Colon (tissue), 2 donors: ENCODE data around the gene SASS6.
"Not testable (repeated sequence)": the region's sequence is repeated elsewhere in the genome, so short reads cannot be mapped to it uniquely, and the experiment has no call there.

Experiments used
- FAIRE-seq: peaks from 2 replicates; lab custom pipeline; 2012; peaks lifted over from hg19 to GRCh38; lab: Jason Lieb, UNC
- donor health status: control.
- donor health status: control.

The SASS6 gene

DNA sequence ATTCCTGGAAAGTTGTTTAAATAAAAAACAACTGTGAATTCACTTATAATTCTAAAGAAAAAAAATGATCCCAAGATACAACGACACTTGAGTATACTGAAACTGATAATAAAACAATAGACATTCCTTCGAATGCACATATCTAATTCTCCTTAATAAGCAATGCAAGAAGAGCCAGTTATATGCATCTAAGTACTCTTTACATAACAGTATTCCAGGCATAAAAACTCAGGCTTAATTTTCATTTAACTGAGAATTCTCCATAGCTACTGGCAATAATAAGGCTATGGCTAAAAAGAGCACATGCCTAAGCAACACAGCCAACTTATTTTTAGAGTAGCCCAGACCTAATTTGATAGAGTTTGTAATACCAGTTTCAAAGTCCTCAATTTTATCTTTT lies 31.2 kb downstream of the SASS6 start:
- peak; percentile 31 for FAIRE-seq

DNA sequence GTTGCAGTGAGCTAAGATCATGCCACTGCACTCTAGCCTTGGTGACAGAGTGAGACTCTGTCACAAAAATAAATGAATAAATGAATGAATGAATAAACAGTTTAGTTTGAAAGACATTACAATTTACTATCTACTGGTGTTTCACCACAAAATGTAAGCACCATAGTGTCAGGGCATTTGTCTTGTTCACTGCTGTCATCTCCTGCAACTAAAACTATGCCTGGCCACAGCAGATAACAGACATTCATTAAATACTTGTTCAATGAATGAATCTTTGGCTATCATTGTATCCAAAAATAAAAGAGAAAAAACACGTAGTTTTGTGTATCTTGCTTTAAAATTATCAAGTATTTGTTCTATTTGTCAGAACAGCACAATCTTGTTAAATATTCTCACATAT lies 32.5 kb downstream of the SASS6 start:
- no peak for FAIRE-seq

DNA sequence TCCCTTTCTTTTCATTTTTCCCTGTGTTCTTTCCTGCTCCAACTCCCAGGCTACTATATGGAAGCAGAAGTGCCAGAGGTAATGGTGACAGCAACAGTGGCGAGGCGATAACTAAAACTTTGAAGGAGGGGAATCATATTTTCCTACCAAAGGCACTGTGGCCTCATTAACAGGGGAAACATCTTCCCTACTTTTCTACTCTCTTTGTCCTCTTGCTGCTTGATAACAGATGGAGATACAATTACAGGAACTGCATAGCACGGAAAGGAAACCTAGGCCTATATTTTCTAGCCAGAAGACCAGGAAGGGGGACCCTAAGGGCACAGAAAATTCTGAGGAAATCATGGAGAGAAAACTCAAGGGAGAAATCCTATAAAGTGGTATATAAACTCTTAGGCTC lies 42.3 kb downstream of the SASS6 start:
- FAIRE-seq, result no peak

DNA sequence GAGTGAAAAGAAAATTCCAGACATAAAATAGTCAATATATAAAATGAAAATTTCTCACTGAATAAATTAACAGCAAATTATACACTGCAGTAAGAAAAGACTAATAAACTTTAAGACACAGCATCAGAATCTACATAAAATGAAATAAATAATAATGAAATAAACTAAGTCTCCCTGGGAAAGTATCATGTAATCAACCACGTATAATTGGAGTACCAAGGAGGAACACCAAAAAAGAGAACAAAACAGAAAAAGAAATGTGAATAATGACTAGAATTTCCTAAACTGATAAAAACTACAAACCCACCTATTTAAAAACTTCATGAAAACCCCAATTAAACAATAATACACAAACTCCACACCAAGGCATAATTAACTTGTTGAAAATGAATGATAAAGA lies 43.6 kb downstream of the SASS6 start:
- no peak for FAIRE-seq

DNA sequence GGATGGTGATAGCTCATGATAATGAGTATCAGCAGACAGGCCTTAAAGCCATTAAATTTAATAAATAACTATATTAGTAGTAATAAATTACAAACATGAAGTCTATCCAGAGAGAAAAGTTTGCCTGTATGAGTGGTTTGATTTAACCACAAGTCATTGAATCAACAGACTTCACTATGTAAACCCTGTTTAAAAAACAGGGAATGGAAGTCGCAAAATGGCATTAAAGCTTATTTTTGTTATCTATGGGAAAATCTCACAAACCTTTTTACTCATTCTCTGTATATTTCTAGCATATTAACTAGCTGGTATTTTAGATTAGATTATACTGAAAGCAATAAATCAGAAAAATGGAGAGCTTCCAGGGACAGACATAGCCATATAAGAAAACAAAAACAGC lies 45.3 kb downstream of the SASS6 start:
- FAIRE-seq, result no peak

DNA sequence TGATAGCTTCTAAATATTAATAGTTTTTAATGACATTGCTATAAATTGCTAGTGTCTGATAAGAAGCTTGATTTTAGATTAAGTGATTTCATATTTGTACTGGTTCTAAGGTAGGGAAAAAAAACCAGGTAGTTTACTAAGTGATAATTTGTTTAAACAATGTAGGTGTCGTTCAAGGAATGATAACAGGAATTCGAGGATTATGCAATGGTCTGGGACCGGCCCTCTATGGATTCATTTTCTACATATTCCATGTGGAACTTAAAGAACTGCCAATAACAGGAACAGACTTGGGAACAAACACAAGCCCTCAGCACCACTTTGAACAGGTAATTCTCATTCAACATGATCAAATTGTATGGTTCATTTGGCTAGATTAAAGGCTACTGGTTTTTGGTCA lies 52.4 kb downstream of the SASS6 start:
- no peak for FAIRE-seq

DNA sequence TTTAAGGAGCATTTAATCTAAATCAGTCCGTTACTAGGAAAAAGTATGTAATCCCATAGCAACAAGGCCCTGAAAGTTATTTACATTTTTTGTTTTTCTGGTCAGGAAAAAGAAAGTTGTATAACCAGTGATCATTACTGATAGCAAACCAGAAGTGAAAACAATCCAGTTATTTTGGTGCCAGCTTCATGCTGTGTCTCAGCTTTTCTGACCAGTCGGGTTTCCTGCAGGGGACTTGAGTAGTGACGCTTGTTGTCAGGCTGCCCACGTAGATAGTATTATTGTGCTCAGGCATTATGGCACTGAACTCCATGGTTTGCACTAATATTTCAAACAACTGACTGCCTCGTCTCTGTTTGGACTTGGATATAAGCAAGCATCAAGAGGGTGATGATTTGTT lies 55.2 kb downstream of the SASS6 start:
- no peak for FAIRE-seq

DNA sequence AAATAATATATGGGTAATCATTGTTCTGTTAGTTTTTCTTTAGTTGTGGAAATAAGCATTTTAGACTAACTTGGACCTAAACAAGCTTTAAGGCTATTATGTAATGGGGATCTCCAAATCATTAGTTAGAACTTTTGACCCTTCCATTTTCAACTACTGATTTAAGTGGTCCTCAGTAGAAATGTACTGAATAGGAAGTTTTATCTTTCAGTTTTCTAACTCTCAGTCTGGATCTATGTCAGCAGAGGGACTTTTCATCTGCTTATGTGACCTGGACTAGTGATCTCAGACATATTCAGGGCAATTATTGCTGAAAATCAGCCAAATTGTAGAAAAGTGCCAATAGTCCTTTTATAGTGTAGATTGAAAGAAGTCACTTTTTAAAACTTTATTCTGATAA lies 56.0 kb downstream of the SASS6 start:
- no peak for FAIRE-seq

DNA sequence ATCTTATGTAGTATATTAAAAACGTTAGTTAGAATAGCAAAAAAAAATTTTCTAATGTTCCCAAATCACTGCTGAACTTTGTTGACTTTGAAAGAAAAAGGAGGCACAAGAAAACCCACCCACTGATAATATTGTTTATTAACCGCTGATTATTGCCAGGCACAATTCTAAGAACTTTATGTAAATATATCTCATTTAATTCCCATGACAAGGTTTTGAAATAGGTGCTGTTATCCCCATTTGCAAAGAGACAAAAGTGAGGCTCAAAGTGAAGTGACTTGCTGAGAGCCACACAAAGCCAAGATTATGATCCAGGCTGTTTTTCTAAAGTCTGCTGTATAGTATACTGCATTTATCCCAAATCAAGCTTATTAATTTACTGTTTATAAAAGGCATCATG lies 56.4 kb downstream of the SASS6 start:
- no peak for FAIRE-seq

DNA sequence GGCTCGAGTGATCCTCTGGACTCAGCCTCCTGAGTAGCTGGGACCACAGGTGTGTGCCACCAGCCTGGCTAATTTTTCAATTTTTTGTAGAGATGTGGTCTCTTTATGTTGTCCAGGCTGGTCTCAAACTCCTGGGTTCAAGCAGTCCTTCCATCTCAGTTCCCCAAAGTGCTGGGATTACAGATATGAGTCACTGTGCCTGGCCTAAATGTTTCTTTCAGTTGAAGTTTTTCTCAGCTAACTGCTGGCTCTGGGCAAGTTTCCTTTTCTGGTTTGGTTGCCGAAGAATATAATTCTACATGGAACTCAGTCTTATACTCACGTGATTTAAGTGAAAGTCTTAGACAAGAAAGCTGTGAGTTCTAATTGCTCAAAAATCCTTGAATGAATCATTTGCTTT lies 57.0 kb downstream of the SASS6 start:
- FAIRE-seq, result no peak

DNA sequence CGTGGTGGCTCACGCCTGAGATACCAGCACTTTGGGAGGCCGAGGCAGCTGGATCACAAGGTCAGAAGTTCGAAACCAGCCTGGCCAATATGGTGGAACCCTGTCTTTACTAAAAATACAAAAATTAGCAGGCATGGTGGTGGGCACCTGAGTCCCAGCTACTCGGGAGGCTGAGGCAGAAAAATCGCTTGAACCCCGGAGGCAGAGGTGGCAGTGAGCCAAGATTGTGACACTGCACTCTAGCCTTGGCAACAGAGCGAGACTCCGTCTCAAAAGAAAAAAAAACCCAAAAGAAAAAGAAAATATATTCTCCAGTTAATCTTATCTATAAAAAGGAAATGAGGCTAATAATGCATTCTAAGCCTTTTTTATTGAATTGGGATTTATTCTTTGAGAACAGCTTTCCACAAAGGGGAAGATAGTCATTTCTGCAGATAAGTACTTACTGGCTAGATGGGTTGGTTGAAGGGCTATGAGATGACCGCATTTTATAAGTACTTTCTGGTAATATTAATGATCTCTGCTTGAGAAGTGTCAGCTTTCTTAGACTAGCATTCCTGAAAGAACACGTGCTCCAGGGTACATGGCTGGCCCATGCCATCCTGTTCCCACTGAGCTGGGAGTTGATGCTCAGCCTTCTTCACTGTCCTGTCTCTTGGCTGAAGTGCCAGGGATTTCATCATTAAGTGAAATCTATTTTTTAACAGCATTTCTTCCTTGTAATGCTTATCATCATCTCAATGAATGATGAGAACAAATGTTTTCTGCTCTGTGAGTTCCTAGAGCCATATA lies 57.9 kb downstream of the SASS6 start:
- FAIRE-seq, result no peak

DNA sequence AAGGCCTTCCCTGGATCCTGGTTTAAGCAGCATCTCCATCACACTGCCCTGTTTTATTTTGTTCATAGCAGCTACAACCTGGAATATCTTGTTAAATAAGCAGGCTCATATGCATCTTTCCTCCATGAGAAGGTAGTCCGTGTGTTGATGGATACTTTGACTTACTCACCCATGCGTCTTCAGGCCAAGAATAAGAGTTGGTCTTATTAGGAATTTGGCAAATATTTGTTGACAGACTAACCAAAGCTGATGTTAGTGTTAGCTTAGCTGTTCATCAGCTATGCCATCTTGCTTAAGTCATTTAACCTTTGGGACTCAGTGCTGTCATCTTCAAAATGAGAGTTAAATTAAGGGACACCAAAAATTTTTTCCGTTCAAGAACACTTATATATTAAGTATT lies 59.2 kb downstream of the SASS6 start:
- no peak for FAIRE-seq

DNA sequence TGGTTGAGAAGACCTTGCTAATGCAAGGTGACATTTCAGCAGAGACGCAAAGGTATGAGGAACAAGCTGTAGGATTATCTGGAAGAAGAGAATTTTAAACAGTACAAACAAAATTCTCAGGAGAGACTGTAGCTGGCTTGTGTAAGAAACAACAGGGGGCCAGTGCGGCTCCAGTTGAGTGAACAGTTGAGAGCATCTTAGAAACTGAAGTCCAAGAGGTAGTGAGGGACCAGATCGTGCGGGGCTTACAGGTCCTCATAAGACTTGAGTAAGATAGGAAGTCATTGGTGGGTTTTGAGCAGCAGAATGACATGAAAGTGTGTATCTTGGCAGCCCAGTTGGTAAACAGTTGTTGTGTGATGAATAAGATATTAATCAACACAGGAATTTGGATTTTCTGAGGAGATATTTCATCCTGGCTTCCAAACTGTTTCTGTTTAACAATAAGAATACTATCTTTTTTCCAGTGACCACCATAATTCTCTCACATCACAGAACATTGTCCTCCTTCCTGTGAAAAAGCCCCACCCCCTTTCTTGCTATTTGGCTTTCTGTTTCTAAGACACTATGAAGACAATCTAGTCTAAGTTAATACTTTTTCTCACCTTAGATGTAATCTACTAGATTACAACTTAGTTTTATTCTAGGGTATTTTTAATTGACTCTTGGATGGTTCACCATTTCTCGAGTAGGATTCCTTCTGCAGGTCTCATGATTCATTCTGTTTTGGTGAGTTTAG lies 62.4 kb downstream of the SASS6 start:
- no peak for FAIRE-seq

DNA sequence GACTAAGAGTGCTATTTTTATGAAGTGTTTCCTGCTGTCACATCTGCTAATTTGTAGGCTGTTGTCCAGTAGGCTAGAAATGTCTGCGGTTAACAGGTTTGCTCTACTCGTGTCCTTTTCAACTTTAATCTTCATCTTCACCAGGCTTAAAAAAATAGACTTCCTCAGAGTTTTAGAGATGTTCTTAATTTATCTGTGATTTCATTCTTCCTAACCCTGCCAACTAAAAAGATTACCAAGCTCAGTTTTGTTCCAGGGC lies 66.8 kb downstream of the SASS6 start:
- FAIRE-seq, result no peak

DNA sequence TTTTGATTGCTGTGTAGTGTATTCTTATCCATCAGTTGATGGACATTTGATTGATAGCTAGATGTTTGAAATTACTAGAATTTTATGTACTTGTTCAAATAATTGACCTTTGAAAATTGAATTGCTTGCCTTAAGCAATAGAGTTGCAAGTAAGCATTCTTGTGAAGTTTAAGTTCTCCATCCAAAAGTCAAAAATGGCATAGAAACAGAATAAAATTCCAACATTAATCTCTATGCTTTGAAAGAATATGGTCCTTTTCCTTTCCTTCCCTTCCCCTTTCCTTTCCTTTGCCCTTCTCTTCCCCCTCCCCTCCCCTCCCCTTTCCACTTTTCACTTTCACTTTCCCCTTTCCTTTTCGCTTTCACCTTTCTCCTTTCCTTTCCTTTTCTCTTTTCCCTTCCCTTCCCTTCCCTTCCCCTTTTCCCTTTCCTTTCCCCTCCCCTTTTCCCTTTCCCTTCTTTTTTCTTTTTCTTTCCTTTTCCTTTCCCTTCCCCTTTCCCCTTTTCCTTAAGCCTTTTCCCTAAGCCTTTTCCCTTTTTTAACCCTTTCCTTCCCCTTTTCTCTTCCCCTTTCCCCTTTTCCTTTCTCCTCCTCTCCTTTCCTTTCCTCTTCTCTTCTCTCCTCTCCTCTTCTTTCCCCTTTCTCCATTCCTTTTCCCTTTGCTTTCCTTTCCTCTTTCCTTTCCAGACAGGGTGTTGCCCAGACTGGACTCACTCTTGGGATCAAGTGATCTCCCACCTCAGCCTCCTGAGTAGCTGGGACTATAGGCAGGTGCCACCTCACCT lies 67.4 kb downstream of the SASS6 start:
- FAIRE-seq, result no peak

DNA sequence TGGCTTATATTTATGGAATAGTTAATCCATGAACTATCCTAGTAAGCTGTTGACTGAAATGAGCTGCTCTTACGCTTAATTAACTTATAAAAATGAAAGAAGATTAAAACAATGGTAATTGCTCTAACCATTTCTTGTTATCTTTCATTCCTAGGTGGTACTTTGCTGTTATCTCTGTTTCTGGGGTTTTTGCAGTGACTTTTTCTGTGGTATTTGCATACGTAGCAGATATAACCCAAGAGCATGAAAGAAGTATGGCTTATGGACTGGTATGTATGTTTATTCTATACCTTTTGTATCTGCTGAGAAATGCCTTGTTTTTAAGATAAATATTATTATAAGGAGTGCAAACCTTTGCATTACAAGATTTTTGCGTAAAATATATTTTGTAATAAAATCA lies 71.0 kb downstream of the SASS6 start:
- no peak for FAIRE-seq

DNA sequence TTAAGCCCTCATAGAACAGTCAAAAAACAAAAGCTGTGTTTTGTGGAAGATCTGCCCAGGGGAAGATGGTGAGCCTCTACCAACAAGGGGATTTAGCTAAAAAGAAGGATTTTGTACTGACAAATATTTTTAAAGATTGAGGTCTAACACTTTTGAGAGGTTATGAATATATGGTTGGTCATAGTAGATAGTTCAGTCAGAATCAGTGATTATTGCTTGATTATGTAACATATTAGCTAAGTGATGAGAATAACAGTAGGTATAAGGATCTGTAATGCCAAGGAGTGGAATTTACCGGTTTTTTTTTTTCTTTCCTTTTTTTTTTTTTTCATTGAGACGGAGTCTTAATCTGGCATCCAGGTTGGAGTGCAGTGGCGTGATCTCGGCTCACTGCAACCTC lies 79.0 kb downstream of the SASS6 start:
- no peak for FAIRE-seq

DNA sequence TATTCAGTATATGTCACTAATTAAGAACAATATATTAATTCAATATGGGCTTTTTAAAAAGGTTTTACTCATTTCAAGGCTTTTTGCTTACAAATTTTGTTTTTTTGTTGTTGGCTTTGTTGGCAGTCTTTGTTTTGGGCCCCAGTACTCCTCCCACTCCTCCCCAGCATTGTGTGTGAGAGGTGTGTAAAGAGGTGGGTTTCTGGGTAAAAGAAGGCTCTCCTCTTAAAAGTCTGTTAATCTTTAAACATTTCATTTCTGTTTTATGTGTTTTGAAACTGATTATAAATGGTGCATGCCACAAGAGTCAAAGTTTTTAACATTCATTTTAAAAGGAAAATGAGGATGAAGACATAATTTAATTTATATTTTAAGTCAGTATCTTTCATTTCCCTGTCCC lies 79.6 kb downstream of the SASS6 start:
- no peak for FAIRE-seq

DNA sequence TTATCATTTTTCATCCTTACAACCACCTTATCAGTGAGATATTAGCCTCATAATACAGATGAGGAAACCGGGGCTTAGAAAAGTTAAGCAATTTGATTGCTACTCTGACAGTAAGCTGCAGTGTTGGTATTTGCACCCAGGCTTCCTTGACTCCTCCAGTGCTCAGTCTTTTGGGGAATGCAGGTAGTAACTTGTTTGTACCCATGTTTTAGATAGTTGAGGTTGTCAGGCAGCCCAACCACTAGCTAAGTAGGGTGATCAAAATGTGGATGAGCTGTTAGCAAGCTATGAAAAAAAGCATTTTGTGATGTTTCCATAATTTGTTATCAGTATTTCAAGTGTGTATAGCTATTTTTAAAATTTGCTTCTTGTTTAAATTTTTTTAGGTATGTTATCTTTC lies 80.8 kb downstream of the SASS6 start:
- no peak for FAIRE-seq

DNA sequence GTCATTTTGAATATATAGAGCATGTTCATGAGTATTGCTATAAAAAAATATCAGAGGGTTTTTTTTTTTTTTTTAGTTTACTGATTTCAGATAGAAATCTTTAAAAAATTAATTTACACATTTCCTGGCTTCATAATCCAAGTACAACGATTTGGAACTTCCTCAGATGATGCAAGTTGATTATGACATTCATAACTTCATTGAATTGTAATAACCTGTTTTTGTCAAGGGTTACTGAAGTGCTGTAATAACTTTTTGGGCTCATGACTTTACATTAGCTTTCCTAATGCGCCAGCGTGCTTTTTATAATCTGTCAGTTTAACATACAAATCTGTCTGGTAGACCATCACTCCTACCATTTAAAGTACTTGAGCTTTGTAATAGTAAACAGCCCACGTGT lies 81.3 kb downstream of the SASS6 start:
- no peak for FAIRE-seq

DNA sequence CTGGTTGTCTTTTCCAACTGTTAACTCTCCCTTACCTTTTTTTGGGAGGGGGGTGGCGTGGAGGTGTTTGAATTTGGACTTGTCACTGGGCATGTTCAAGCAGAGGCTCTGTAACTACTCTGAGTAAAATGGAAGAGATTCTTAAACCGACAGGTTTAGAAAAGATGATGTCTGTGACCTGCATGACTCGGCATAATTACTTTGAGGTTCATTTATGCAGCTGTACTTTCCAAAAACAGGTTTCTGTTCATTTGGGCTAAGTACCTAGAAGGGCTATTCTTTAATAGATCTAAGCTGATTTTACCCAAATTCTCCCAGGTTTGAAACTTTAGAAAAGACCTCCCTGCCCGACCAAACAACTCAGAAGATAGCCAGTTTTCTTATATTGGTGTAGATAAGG lies 82.6 kb downstream of the SASS6 start:
- FAIRE-seq, result no peak

DNA sequence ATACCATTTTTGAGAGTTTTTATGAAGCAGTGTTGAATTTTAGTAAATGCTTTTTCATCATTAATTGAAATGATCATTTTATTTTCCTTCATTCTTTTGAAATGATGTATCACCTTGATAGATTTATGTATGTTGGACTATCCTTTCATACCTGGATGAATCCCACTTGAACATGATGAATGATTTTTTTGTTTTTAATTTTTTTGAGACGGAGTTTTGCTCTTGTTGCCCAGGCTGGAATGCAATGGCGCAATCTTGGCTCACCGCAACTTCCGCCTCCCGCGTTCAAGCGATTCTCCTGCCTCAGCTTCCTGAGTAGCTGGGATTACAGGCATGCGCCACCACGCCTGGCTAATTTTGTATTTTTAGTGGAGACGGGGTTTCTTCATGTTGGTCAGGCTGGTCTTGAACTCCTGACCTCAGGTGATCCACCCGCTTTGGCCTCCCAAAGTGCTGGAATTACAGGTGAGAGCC lies 85.5 kb downstream of the SASS6 start:
- FAIRE-seq, result not testable (repeated sequence)

DNA sequence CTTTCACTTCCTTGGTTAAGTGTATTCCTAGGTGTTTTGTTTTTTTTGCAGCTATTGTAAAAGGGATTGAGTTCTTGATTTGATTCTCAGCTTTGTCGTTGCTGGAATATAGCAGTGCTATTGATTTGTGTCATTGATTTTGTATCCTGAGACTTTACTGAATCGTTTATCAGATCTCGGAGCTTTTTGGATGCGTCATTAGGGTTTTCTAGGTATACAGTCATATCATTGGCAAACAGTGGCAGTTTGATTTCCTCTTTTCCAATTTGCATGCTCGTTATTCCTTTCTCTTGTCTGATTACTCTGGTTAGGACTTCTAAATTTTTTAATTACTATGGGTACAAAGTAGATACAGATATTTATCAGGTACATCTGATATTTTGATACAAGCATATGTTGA lies 87.5 kb downstream of the SASS6 start:
- FAIRE-seq, result no peak
